RPMI8226 (cell line): ENCODE data around the gene RGS7.
"Not testable (repeated sequence)": the region's sequence is repeated elsewhere in the genome, so short reads cannot be mapped to it uniquely, and the experiment has no call there.

Experiments used
- DNase-seq: peaks from one replicate; pipeline ENCODE4 v3.0.0-alpha.2; 2015

Gene RGS7

DNA sequence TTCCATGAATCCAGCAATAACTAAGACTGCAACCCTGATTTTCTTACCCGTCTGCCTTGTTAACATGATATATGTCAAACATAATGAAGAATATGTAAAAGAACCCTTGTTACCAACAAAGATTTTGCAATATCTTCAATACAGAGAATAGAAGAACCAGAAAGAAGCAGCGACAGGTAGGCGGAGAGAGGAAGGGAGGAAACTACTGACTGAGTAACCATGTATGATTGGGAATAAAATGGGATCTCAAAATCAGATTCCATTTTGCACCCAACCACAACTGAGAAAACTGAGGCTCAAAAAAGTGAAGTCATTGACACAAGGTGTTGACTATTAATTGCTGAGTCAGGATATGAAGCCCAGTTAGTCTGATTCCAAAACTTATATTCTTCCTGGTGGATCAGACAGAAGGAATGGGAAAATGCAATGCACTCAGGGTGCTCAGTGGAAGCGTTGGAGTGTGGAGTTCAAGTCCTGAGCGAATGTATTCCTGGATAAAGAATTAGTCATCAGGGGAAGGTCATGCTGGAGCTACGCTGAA lies 451.7 kb downstream of the RGS7 start:
- no peak for DNase-seq

DNA sequence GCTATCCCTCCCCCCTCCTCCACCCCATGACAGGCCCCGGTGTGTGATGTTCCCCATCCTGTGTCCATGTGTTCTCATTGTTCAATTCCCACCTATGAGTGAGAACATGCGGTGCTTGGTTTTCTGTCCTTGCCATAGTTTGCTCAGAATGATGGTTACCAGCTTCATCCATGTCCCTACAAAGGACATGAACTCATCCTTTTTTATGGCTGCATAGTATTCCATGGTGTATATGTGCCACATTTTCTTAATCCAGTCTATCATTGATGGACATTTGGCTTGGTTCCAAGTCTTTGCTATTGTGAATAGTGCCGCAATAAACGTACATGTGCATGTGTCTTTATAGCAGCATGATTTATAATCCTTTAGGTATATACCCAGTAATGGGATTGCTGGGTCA lies 461.6 kb downstream of the RGS7 start:
- DNase-seq, result not testable (repeated sequence)

DNA sequence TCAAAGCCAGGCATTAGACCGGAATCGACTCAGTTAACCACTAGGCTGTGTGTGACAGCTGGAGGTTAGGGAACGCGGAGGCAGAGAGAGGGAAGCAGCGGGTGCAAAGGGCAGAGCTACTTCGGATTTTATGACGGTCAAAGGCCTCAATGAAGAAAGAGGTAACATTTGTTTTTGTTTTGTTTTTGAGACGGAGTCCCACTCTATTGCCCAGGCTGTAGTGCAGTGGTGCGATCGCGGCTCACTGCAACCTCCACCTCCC lies 468.3 kb downstream of the RGS7 start:
- no peak for DNase-seq

DNA sequence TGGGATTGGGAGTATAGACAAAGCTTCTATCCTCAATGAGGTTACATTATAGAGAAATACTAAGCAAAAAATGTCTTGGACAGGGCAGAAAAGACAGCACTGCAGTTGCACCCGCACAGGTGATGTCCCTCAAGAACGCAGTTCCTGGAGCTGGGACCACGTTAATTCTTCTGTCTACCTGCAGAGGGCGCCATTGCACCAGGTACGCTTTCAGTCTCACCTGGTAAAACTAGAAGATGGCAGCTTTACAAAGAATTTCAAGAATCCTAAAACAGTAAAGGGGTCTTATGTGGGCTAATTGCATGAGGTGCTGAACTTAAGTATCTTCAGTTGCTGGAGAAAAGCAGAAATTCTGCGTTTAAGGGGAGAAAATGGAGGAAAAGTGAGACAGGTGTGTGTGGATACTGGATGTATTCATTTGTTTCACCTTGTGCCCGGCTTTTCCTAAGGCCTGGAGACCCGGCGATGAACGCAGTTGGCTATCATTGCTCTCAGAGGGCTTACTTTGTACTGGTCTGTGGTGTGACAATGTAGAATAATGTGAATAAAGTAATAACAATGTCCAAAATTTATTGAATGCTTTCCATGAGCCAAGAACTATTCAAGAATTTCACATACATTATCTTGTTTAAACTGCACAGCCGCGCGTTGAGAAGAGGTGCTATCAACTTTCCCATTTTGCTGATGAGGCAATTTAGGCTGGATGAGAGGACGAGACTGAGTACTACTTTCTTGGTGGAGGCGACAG lies 468.8 kb downstream of the RGS7 start:
- DNase-seq, result peak; percentile 79

DNA sequence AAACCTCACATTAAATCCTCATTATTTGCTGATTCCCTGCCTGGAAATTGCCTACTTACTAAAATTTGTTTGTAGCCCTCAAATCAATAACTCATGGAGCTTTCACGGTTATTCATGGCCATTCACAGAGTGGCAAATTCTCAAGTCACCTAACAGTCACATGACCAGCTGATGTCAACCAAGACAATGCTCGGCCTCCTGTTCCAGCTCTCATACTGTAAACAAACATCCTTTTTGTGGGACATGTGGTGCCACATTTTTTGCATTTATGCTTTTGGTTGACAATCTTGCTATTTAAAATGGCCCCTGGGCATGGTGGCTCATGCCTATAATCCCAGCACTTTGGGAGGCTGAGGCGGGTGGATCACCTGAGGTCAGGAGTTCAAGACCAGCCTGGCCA lies 473.5 kb downstream of the RGS7 start:
- no peak for DNase-seq

DNA sequence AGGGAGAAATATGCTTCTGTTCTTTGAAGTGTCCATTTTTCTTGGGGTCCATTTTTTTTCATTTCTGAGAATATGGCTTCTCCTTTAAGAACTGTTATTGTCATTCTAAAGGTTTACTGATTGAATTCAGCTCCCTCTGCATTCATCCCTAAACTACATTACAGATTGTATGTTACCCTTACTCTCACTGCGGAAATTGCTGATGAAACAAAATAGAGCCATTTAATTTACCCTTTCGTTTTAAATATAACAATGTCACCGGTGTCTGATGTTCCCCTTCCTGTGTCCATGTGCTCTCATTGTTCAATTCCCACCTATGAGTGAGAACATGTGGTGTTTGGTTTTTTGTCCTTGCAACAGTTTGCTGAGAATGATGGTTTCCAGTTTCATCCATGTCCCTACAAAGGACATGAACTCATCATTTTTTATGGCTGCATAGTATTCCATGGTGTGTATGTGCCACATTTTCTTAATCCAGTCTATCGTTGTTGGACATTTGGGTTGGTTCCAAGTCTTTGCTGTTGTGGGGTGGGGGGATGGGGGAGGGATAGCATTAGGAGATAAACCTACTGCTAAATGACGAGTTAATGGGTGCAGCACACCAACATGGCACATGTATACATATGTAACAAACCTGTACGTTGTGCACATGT lies 474.2 kb downstream of the RGS7 start:
- DNase-seq, result not testable (repeated sequence)

DNA sequence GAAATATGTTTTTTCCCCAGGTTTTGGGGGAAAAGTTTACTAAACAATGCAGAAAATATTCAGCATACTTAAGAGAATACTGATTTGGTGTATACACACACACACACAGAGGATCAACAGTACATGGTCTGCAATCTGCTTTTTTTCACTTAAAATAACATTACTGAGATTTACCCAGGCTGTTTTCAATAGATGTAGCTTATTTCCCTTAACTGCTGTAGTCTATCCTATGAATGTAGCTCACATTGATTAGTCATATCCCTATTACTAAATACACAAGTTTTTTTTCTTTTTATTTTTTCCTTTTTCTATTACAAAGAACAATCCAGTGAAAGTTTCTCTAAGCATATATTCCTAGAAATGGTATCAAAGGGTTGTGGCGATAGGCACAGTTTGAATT lies 478.4 kb downstream of the RGS7 start:
- DNase-seq, result no peak

DNA sequence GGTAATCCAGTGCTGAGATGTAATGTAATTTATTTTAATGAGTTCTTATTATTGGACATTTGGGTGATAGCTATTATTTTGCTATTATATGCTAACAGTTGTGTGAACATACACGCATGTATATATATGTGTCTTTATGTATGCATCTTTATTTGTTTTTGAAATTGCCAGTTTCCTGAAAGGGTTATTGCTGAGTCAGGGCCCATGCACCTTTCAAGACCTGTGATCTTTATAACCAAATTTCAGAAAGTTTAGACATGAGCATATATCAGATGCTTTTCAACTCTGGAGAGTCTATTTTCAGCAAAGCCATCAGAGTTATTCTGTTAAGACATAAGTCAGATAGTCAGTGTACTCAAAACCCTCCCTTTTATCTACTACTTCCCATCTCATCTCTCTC lies 479.4 kb downstream of the RGS7 start:
- no peak for DNase-seq

DNA sequence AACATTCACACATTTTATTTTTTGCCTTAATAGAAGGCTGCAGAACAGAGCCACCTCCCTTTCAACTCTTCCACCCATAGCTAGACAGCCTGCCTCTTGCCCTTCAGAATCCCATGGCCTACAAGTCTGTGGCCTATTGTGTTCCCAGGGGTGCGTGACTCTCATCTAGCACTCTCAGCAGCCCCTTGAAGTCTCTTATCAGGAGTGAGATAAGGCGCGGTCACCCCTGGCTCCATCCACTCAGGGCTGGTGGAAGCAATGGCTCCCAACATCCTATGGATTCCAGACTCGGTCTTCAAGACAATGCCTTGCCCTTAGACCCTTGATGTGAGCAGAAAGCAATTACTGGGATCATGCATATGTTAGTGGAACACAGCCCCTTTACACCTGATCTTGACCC lies 480.9 kb downstream of the RGS7 start:
- DNase-seq, result no peak

DNA sequence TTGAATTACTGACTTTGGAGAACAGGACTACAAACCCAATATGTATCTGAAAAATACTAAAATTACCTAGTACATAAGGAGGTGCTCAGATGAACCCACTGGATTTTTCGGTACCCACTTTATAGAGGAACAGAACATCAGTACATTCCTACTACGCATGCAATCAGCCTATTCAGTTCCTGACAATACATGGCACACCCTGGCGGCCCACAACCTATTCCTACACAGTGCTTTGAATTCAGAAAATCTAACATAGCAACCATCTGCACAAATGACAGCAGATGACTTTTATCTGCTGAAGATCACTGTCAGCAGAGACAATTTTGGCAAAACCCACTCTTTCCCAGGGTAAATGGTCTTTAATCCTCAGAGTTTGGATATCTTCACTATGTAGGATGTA lies 487.9 kb downstream of the RGS7 start:
- DNase-seq, result no peak

DNA sequence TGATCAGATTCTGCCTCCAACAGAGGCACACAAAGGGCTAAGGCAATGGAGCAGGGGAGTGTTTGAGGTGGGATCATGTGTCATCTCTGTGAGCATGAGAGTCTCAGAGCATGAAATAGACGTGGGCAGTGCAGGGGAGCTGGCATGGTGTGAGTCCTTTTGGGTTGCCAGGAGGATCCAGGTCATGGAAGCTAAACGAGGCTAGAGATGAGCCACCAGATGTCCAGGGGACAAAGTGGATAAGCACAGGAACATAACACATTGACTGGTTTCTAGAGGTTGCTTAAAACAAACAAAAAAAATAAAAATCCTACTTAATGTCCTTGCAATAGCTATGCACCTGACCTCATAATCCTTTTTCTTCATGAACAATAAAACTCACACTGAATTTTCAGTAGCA lies 490.3 kb downstream of the RGS7 start:
- no peak for DNase-seq

DNA sequence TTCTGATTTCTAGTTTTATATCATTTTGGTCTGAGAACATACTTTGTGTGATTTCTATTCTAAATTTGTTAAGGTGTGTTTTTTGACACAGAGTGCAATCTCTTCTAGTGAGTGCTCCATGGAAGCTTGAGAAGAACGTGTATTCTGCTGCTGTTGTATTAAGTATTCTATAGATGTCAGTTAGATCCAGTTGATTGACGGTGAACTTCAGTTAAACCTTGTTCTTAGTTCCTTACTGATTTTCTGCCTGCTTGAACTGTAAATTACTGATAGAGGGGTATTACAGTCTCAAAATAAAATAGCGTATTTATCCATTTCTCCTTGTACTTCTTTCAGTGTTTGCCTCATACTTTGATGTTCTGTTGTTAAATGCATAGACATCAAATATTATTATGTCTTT lies 497.0 kb downstream of the RGS7 start:
- DNase-seq, result no peak

DNA sequence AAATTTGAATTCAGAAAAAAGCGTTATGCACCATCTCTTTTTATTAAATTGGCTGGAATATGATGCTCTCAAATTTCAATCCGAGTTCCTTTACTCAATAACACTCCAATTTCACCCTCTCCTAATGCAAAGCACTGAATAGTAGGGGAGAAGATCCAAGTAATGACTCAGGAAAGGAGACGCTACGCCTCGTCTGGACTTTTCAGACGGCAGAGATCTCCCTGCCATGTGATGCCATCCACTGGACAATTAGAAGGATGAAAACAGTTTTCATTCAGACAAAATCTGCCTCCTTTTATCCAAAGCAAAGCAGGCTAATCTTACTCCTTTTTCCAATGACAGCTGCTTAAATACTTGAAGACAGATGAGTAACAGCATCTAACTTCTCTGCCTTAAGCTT lies 502.6 kb downstream of the RGS7 start:
- no peak for DNase-seq

DNA sequence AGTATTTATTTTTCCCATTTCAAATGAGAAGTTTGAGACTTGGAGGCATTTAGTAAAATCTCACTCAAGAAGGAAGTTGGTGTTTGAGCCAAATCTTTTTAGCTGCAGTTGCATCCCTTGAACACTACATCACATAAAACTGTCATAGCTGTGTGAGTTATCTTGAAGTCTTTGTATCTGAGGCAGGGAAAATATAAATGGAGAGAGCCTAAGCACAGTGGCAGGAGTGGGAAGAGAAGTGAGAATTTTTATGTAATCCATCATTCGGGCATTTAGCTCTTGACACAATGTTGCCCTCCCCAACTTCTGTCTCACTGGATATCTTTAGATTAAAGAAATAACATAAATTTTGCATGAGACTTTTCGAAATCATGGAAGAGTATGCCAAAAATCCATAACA lies 509.7 kb downstream of the RGS7 start:
- no peak for DNase-seq

DNA sequence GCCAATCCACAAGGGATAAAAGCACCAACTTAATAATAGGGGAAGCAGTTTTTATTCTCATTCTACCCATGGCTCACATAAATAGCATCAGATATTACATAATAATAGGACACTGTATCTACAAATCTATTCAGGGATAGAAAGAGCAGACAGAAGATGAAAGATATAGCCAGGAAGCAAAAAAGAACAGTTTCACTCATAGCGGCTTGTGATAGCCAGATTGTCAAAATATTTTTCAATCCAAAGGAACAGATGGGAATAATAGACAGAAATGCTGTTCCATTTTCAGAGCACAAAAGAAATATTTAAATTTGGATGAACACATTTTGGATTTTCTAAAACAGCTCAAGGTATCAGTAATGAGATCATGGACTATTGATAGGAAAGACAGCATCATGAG lies 512.5 kb downstream of the RGS7 start:
- DNase-seq, result no peak

DNA sequence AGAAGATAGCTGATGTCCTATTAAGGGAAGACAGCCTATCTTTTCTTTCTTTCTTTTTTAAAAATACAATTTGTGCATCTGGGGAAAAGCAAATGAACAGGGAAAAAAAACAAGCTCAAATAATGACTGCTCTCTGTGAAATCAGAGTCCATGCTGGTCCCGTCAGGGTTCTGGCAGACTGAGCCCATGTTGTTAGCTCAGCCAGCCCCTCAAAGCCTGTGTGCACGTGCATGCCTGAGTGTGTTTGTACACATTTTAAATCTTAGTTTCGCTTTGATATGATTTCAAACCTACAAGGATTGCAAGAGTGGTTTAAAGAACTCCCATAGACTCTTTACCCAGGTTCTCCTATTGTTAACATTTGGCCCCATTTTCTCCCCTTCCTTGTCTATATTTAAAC lies 513.2 kb downstream of the RGS7 start:
- DNase-seq, result no peak

DNA sequence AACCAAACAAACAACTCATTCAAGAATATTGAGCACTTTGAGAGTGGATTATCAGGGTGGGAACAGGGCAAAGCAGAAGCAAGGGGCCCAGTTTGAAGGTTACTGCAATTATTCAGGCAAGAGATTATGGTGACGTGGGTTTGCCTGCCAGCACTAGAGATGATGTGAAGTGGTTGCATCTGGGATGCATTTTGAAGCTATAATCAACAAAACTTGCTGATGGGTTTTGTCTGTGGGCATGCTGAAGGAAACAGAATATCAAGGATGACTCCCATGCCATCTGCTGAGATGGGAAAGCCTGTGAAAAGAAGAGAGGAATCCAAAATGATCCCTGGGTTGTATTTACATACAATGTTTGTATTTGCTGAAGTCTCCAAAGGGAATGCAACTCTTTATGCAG lies 520.7 kb downstream of the RGS7 start:
- DNase-seq, result no peak

DNA sequence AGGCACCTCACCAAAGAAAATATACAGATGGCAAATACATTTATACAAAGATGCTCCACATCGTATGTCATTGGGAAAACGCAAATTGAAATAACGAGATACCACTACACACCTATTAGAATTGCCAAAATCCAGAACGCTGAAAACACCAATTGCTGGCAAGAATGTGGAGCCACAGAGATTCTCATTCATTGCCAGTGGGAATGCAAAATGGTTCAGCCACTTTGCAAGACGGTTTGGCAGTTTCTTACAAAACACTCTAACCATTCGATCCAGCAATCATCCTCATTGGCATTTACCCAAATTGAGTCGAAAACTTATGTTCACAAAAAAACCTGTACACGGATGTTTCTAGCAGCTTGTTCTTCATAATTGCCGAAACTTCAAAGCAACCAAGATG lies 521.7 kb downstream of the RGS7 start:
- DNase-seq, result no peak

DNA sequence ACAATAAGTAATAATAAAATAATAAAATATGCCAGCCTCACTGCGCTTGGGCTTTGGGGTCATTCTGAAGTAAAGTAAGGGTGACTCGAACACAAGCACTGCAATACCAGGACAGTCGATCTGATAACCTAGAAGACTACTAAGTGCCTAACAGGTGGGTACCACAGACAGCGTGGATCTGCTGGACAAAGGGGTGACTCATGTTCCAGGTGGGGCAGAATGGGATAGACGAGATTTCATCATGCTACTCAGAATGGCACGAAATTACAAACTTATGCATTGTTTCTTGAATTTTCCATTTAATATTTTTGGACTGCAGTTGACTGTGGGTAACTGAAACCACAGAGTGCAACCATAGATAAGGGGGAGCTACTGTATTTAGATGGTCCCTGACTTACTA lies 523.9 kb downstream of the RGS7 start:
- DNase-seq, result no peak

DNA sequence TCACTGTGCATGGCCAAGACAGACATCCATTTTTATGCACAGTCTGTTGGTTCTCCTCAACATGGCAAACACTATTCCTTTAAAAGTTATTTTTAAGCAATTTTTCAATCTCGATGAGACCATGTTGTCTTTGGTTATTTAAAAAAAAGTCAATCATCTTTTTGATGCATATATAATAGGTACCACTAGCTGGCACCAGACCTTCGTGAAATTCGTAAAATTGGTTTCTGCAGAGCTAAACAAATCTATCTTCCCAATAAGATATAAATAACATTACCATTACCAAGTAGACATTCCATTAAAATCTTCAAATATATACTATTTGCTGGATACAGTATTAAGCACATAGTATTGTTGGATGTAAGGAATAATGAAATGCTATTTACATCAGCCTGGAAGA lies 525.1 kb downstream of the RGS7 start:
- no peak for DNase-seq

DNA sequence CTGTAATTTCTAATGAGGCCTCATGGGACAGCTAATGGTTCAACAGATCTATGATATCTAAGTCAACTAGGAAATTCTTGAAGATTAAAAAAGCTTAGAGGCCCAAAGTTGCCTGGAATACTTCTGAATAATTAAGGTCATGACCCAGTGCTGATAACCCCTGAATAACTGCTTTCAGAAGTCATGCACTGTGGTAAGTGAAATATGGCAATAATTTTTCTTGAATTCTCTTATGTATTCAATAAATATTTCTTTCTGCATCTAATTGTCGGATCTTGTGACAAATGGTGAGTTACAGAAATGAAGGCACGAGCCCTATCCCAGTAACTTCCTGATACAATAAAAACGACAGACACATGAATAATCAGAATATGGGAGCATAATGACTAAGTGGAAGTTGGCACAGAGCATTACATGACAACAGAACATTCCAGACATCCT lies 525.8 kb downstream of the RGS7 start:
- no peak for DNase-seq

DNA sequence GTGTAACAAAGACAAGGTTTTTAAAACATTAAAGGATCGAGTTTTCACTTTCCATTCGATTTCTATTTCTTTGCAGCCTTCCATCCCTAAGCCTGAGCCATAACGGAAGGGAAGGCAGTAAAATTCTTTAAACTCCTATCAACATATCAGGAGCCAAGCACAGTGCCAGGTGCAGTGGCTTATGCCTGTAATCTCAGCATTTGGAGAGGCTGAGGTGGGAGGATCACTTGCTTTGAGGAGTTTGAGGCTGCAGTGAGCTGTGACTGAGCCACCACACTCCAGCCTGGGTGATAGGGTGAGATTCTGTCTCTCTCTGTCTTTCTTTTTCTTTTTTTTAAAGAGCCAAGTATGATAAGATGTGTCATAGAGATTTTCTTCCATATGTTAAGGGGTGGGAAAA lies 527.5 kb downstream of the RGS7 start:
- no peak for DNase-seq

DNA sequence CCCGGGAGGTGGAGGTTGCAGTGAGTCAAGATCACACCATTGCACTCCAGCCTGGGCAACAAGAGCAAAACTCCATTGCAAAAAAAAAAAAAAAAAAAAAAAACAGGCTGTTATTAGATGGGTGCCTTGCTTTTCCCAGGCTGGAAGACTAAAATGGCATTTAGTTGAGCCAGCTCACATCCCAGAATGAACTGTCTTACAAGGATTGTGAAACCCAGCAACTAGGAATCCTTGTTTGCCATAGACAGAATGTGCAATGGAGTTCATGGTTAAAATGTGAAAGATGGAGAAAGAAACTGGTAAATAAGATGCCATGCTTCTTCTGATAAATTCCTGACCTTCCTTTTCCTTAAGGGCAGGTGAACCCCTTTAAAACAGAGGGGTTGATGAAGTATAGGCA lies 529.2 kb downstream of the RGS7 start:
- no peak for DNase-seq

DNA sequence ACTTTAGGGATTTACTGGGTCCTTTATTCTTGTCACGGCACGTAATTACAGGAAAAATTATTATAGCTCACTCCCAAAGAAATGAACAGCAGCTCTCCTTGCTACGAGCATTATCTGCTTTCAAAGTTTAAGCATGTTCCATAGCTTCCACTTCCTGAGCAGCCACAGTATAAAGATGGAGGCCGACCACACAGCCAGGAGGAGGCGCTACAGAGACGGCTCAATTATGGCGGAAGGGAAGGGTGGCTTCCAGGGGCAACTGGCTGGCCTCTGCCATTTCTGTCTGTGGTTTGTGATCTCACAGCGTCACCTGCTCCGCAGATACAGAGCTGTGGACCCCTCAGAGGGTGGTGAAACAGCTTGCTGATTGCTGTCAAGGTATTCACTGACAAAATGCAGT lies 532.8 kb downstream of the RGS7 start:
- DNase-seq, result no peak

DNA sequence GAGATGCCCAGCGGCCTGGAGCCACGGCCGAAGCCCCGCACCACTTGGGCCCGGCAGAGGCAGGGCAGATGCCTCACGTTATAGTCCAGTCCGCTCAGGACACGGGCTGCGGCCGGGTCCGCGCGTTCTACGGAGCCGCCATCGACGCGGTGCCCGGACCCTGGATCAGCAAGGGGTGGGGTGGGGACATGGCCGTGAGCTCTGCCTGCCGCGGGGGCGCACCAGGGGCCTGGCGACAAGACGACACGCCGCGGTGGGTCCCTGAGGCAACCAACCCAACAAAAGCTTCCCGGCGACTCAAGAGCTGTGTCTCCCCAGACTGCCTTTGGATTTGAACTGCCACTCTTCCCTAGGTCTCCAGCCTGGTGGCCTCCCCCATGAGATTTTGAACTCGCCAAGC lies 533.6 kb downstream of the RGS7 start:
- DNase-seq, result no peak
